PC-3 (cell line): ENCODE data around the gene TEX9. TPM values are rescaled to one million over a fixed set of nuclear protein-coding genes. Genes with fewer than 3 reads are reported as not detected.

Source experiments
- ATAC-seq: fragments of 200-7000 bp; cut with Tn5 transposase; 2 replicates; pipeline ENCODE4 v1.9.1; 2020; ENCODE audit warnings: mild to moderate bottlenecking, moderate library complexity
- BruUV-seq: library from RNA; stranded (reverse); fragments of 400-500 nt; replicated peaks from 2 replicates; lab custom pipeline; 2021; lab: Mats Ljungman, UMichigan
- CTCF ChIA-PET: fragments of 300-600 bp; sonication (Branson Sonifier 250); formaldehyde crosslinking; loops from one replicate; lab custom pipeline; 2022; ENCODE audit warnings: antibody characterized with exemption; lab: Charles Lee
- POLR2A ChIA-PET: fragments of 300-600 bp; sonication (Branson Sonifier 250); formaldehyde crosslinking; loops from one replicate; lab custom pipeline; 2022; ENCODE audit warnings: antibody characterized with exemption; ENCODE audit not compliant: unreplicated experiment; lab: Charles Lee
- DNase-seq: peaks from one replicate; pipeline ENCODE4 v3.0.0-alpha.2; 2015
- H2AFZ ChIP-seq: fragments of 300-600 bp; sonication (generic); 2 replicates; pipeline ENCODE4 v1.6.0; 2016; ENCODE audit warnings: antibody characterized with exemption, low read length
- H3F3A ChIP-seq: fragments of 300-600 bp; sonication (generic); one replicate; pipeline ENCODE4 v1.6.0; 2017; ENCODE audit warnings: antibody characterized with exemption, low read length, control low read depth, mild to moderate bottlenecking; ENCODE audit not compliant: unreplicated experiment
- H3K27ac ChIP-seq: fragments of 300-600 bp; sonication (generic); 2 replicates; pipeline ENCODE4 v1.5.1; 2016; ENCODE audit warnings: mild to moderate bottlenecking, low read length
- H3K27me3 ChIP-seq: fragments of 300-600 bp; sonication (generic); 2 replicates; pipeline ENCODE4 v1.6.1; 2016; ENCODE audit warnings: low read length, mixed read lengths
- H3K36me3 ChIP-seq: fragments of 300-600 bp; sonication (generic); 2 replicates; pipeline ENCODE4 v1.6.1; 2016; ENCODE audit warnings: low read depth, mixed run types, low read length, mixed read lengths
- H3K4me1 ChIP-seq: fragments of 300-600 bp; sonication (generic); 2 replicates; pipeline ENCODE4 v1.5.1; 2016; ENCODE audit warnings: low read length; ENCODE audit not compliant: insufficient read depth
- H3K4me2 ChIP-seq: fragments of 300-600 bp; sonication (generic); 2 replicates; pipeline ENCODE4 v1.6.0; 2016; ENCODE audit warnings: low read length
- H3K4me3 ChIP-seq: fragments of 300-600 bp; sonication (generic); 2 replicates; pipeline ENCODE4 v1.5.1; 2016; ENCODE audit warnings: mild to moderate bottlenecking, low read length, mixed read lengths
- H3K79me2 ChIP-seq: fragments of 300-600 bp; sonication (generic); 2 replicates; pipeline ENCODE4 v1.6.1; 2017; ENCODE audit warnings: low read length, mixed read lengths
- H3K9ac ChIP-seq: fragments of 300-600 bp; sonication (generic); 2 replicates; pipeline ENCODE4 v1.6.0; 2016; ENCODE audit warnings: mild to moderate bottlenecking, low read length
- H3K9me2 ChIP-seq: fragments of 300-600 bp; sonication (generic); replicated peaks from 2 replicates; pipeline ENCODE4 v1.6.1; 2016; ENCODE audit warnings: mixed run types, low read length, mixed read lengths
- H3K9me3 ChIP-seq: fragments of 300-600 bp; sonication (generic); 2 replicates; pipeline ENCODE4 v1.6.1; 2016; ENCODE audit warnings: low read length, mixed read lengths
- H4K20me1 ChIP-seq: fragments of 300-600 bp; sonication (generic); 2 replicates; pipeline ENCODE4 v1.6.1; 2016; ENCODE audit warnings: low read length, mixed read lengths
- EZH2 ChIP-seq: fragments of 300-600 bp; sonication (generic); IDR thresholded peaks from one replicate; pipeline ENCODE4 v1.6.1; 2017; ENCODE audit warnings: antibody characterized with exemption, mild to moderate bottlenecking, low read length; ENCODE audit not compliant: unreplicated experiment
- EZH2phosphoT487 ChIP-seq: fragments of 300-600 bp; sonication (generic); IDR thresholded peaks from 2 replicates; pipeline ENCODE4 v1.6.1; 2018; ENCODE audit warnings: mild to moderate bottlenecking, antibody characterized with exemption, low read length, borderline replicate concordance
- intact Hi-C: fragments of 100-400 bp; cut with micrococcal nuclease; formaldehyde crosslinking; loops from 2 replicates; pipeline ENCODE4 v1.9.0; 2023
- total RNA-seq: library from RNA; depleted of rRNA; stranded (reverse); fragments of >200 nt; gene quantifications from 2 replicates; pipeline ENCODE4 v1.2.3, GENCODE V29; 2014
- TF ChIP-seq, protein P1 (sequence below): fragments of 300-600 bp; sonication (generic); conservative IDR thresholded peaks from 2 replicates; pipeline ENCODE4 v1.5.1; 2017; ENCODE audit warnings: antibody characterized with exemption, low read depth, mild to moderate bottlenecking, low read length

The TEX9 gene
- total RNA-seq, 1 experiment from 2014 or later = 3.3 TPM

DNA sequence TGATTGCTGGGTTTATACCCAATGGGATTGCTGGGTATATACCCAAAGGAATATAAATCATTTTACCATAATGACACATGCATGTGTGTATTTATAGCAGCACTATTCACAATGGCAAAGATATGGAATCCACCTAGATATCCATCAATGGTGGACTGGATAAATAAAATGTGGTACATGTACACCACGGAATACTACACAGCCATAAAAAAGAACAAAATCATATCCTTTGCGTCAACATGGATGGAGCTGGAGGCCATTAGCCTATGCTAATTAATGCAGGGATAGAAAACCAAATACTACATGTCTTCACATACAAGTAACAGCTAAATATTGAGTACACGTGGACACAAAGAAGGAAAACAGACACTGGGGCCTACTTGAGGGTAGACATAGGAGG, 77.1 kb downstream of the TEX9 start:
- POLR2A ChIA-PET = no interaction called here

DNA sequence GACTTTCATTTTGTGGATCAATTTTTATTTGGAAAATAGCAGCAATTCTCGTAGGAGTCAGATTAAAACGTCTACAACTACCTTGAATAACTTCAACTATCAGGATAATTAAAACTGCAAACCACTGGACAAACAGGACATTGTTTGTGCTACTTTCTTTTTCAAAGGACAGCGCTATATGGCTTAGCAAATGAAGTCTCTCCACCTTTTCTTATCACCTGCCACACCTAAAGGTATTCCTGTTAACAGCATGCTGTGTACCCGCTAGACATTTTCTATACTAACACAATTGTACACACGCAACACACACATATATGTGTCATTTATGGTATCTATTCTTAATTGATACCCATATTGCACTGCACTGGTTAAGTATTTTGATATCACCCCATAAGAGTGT, 80.5 kb downstream of the TEX9 start:
- no peak for DNase-seq
- TF ChIP-seq, protein P1, sequence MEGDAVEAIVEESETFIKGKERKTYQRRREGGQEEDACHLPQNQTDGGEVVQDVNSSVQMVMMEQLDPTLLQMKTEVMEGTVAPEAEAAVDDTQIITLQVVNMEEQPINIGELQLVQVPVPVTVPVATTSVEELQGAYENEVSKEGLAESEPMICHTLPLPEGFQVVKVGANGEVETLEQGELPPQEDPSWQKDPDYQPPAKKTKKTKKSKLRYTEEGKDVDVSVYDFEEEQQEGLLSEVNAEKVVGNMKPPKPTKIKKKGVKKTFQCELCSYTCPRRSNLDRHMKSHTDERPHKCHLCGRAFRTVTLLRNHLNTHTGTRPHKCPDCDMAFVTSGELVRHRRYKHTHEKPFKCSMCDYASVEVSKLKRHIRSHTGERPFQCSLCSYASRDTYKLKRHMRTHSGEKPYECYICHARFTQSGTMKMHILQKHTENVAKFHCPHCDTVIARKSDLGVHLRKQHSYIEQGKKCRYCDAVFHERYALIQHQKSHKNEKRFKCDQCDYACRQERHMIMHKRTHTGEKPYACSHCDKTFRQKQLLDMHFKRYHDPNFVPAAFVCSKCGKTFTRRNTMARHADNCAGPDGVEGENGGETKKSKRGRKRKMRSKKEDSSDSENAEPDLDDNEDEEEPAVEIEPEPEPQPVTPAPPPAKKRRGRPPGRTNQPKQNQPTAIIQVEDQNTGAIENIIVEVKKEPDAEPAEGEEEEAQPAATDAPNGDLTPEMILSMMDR = no peak
- no peak for TF ChIP-seq EZH2
- no peaks in the 10 kb centered on the region for H3K27me3 ChIP-seq
- ChIA-PET POLR2A (no interaction called here), CTCF (no interaction called here)
- H3K4me2 ChIP-seq = no peak overlapping the region
- no peak overlapping the region for H3K27ac ChIP-seq
- no peaks in the 10 kb centered on the region for H3F3A ChIP-seq
- intact Hi-C loops = no loop called here
- H3K9ac ChIP-seq = no peak overlapping the region
- H4K20me1 ChIP-seq = no peaks in the 10 kb centered on the region
- H3K9me3 ChIP-seq = no peaks in the 10 kb centered on the region
- no peak overlapping the region for H2AFZ ChIP-seq
- peaks cover 6% of the 10 kb centered on the region; the same call in 1 of the 2 replicates for H3K36me3 ChIP-seq
- ATAC-seq = no peak
- H3K4me3 ChIP-seq = no peak overlapping the region
- peaks cover 1% of the 10 kb centered on the region for H3K4me1 ChIP-seq
- H3K9me2 ChIP-seq = no peaks in the 10 kb centered on the region
- H3K79me2 ChIP-seq = no peaks in the 10 kb centered on the region
- BruUV-seq = no TSS peak

More for the DNA sequence above, 77.1 kb downstream of the TEX9 start:
- Histone ChIP-seq H3K36me3 (peaks cover 6% of the 10 kb centered on the region; the same call in 1 of the 2 replicates), H3K9ac (no peak overlapping the region), H3K9me3 (no peaks in the 10 kb centered on the region), H3K4me3 (no peak overlapping the region), H3K4me2 (no peak overlapping the region), H4K20me1 (no peaks in the 10 kb centered on the region), H3F3A (no peaks in the 10 kb centered on the region), H3K79me2 (no peaks in the 10 kb centered on the region), H3K9me2 (no peaks in the 10 kb centered on the region), H3K27ac (no peak overlapping the region), H3K27me3 (no peaks in the 10 kb centered on the region), H2AFZ (no peak overlapping the region), H3K4me1 (peaks cover 14% of the 10 kb centered on the region)
- no peak for DNase-seq
- no peak for ATAC-seq
- TF ChIP-seq EZH2 = no peak
- TF ChIP-seq, protein P1 = no peak
- no peak for TF ChIP-seq EZH2phosphoT487
- intact Hi-C loops = no loop called here
- CTCF ChIA-PET = no interaction called here
- BruUV-seq = no TSS peak

DNA sequence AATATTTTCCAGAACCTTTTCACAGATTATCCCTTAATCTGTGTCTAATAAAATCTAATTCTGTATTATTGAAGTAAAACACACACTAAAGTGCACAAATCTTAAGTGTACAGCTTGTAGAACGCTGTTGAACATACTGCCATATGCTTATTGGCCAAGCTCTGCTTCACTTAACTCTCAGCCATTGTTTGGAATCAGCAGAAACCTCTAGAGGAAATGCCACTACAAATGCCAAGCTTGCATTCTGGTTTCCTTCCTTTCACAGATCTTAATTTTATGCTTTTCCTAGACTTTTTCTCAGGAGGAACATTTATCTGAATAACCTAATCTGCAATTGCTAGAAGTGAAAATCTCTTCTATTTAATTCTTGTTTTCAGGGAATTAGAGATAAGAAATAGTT, 89.6 kb downstream of the TEX9 start:
- TF ChIP-seq, protein P1 = no peak
- TF ChIP-seq EZH2phosphoT487 = no peak
- TF ChIP-seq EZH2 = no peak
- no peak overlapping the region for H3K4me2 ChIP-seq
- no peak overlapping the region for H2AFZ ChIP-seq
- H3K27me3 ChIP-seq = no peaks in the 10 kb centered on the region
- DNase-seq (no peak), ATAC-seq (no peak)
- BruUV-seq = no TSS peak
- no peak overlapping the region for H3K27ac ChIP-seq
- no peaks in the 10 kb centered on the region for H4K20me1 ChIP-seq
- H3K4me3 ChIP-seq = no peak overlapping the region
- intact Hi-C loops = no loop called here
- H3K79me2 ChIP-seq = no peaks in the 10 kb centered on the region
- H3F3A ChIP-seq = no peaks in the 10 kb centered on the region
- ChIA-PET CTCF (no interaction called here), POLR2A (no interaction called here)
- H3K9me3 ChIP-seq = no peaks in the 10 kb centered on the region
- H3K9me2 ChIP-seq = no peaks in the 10 kb centered on the region
- no peaks in the 10 kb centered on the region for H3K36me3 ChIP-seq
- H3K4me1 ChIP-seq = no peaks in the 10 kb centered on the region
- H3K9ac ChIP-seq = no peak overlapping the region
